ENCODE measurements around the gene LGALS7B. TPM values are rescaled to one million over a fixed set of nuclear protein-coding genes. Genes with fewer than 3 reads are reported as not detected.
A peak's percentile ranks its signal among the peaks of the same experiment; 100 is the strongest.
"Not testable (repeated sequence)": the region's sequence is repeated elsewhere in the genome, so short reads cannot be mapped to it uniquely, and the experiment has no call there.

Gene LGALS7B
- total RNA-seq, 1 donor from 2014 or later: not detected

- no peak for DNase-seq (ENCODE audit: extremely low spot score, unreplicated experiment)
- Mint-ChIP-seq H3K4me1 (ENCODE audit: unreplicated experiment) (no peaks in the 10 kb centered on the region), H3K27me3 (ENCODE audit: unreplicated experiment) (no peaks in the 10 kb centered on the region), H3K36me3 (ENCODE audit: unreplicated experiment) (no peaks in the 10 kb centered on the region), H3K4me3 (ENCODE audit: unreplicated experiment) (no peak overlapping the region), H3K27ac (ENCODE audit: unreplicated experiment) (no peak overlapping the region), H3K9me3 (ENCODE audit: unreplicated experiment) (no peaks in the 10 kb centered on the region)
- TF ChIP-seq, protein P1, sequence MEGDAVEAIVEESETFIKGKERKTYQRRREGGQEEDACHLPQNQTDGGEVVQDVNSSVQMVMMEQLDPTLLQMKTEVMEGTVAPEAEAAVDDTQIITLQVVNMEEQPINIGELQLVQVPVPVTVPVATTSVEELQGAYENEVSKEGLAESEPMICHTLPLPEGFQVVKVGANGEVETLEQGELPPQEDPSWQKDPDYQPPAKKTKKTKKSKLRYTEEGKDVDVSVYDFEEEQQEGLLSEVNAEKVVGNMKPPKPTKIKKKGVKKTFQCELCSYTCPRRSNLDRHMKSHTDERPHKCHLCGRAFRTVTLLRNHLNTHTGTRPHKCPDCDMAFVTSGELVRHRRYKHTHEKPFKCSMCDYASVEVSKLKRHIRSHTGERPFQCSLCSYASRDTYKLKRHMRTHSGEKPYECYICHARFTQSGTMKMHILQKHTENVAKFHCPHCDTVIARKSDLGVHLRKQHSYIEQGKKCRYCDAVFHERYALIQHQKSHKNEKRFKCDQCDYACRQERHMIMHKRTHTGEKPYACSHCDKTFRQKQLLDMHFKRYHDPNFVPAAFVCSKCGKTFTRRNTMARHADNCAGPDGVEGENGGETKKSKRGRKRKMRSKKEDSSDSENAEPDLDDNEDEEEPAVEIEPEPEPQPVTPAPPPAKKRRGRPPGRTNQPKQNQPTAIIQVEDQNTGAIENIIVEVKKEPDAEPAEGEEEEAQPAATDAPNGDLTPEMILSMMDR (IDR thresholded peaks at IDR 0.05): no peak
Observed at GRCh38 chr19:38765214-38765613, 23.8 kb upstream of the LGALS7B start.

DNA sequence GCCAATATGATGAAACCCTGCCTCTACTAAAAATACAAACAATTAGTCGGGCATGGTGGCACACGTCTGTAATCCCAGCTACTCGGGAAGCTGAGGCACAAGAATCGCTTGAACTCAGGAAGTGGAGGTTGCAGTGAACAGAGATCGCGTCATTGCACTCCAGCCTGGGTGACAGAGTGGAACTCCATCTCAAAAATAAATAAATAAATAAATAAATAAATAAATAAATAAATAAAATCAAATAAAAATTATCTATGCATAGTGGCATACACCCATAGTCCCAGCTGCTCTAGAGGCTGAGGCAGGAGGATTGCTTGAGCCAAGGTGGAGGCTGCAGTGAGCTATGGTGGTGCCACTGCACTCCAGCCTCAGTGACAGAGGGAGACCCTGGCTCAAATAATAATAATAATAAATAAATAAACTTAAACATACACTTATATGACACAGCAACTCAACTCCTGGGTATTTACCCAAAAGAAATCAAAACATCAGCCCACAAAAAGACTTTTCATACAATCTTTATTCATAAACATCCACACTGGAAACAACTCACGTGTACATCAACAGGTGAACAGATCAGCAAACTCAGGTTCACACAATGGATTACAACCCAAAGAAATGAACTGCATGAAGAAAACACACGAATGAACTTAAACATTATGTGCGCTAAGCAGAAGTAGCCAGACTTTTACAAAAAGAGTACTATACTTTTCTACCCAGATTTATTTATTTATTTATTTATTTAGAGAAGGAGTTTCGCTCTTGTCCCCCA lies 22.5 kb upstream of the LGALS7B start:
- Mint-ChIP-seq H3K27me3 (ENCODE audit: unreplicated experiment) (no peaks in the 10 kb centered on the region), H3K36me3 (ENCODE audit: unreplicated experiment) (no peaks in the 10 kb centered on the region), H3K27ac (ENCODE audit: unreplicated experiment) (no peak overlapping the region), H3K9me3 (ENCODE audit: unreplicated experiment) (no peaks in the 10 kb centered on the region), H3K4me1 (ENCODE audit: unreplicated experiment) (no peaks in the 10 kb centered on the region), H3K4me3 (ENCODE audit: unreplicated experiment) (no peak overlapping the region)
- TF ChIP-seq, protein P1 (IDR thresholded peaks at IDR 0.05): no peak
- DNase-seq (ENCODE audit: extremely low spot score, unreplicated experiment): no peak

DNA sequence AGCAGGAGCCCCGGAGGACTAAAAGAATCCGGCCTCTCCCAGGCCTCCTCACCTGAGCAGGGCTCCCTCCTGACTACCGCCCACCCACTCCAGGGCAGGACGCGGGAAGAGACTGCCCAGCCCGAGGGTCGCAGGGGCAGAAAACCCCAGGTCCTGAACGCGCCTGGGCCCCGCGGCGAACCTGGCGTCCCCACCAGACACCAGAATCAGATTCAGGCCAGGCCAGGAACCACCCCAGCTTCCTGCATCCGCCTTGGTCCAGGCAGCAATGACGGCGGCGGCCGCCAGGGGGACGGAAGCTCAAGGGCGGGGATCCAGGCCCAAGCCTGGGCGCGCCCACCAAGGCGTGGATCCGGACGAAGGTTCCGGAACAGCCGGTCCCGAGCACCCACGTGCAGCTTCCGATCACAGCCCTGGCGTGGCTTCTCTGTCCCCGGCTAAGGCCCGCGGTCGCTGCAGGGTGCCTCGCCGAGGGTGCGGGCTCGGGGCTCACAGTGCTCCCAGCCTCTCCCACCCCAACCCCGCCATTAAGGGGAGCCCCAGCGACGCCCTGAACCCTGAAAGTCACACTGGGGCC lies 19.3 kb upstream of the LGALS7B start:
- Mint-ChIP-seq H3K27me3 (ENCODE audit: unreplicated experiment) (no peaks in the 10 kb centered on the region), H3K4me3 (ENCODE audit: unreplicated experiment) (no peak overlapping the region), H3K9me3 (ENCODE audit: unreplicated experiment) (no peaks in the 10 kb centered on the region), H3K27ac (ENCODE audit: unreplicated experiment) (no peak overlapping the region), H3K4me1 (ENCODE audit: unreplicated experiment) (no peaks in the 10 kb centered on the region), H3K36me3 (ENCODE audit: unreplicated experiment) (no peaks in the 10 kb centered on the region)
- DNase-seq (ENCODE audit: extremely low spot score, unreplicated experiment): peak; percentile 88
- TF ChIP-seq, protein P1 (IDR thresholded peaks at IDR 0.05): peak; percentile 70

DNA sequence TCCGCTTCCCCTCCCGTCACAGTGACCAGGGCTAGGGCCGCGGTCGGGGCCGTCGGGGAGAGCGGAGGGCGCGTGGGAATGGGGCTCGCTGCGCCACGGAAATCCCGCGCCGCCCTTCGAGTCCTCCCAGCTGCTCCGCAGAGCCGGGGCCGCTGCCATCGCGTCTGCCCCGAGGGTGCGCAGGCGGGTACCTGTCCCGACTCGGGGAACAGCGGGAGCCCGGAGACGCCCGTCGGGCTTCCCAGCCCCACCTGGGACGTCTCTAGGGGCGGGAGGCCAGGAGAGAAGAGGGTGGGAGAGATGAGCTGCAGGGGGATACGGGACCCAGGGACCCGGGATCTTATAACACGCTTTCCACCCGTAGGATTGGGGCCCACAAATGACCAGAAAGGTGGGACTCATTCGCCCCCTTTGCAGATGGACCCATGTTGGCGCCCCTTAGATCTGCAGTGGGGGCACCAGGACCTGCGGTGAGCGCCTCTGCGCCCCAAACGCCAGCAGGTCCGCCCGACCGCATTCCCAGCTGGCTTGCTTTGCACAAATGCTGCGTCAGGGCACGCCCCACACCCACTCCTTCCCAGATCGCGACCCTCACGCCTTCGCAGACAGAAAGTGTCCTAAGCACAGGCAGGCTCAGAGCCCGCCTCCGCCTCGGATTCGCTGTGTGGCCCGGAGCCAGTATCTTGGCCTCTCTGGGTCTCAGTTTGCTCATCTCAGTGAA lies 18.6 kb upstream of the LGALS7B start:
- H3K4me3 Mint-ChIP-seq (ENCODE audit: unreplicated experiment); H3K4me1 Mint-ChIP-seq (ENCODE audit: unreplicated experiment); H3K27me3 Mint-ChIP-seq (ENCODE audit: unreplicated experiment); H3K9me3 Mint-ChIP-seq (ENCODE audit: unreplicated experiment); DNase-seq (ENCODE audit: extremely low spot score, unreplicated experiment); H3K36me3 Mint-ChIP-seq (ENCODE audit: unreplicated experiment); H3K27ac Mint-ChIP-seq (ENCODE audit: unreplicated experiment): not testable (repeated sequence)

DNA sequence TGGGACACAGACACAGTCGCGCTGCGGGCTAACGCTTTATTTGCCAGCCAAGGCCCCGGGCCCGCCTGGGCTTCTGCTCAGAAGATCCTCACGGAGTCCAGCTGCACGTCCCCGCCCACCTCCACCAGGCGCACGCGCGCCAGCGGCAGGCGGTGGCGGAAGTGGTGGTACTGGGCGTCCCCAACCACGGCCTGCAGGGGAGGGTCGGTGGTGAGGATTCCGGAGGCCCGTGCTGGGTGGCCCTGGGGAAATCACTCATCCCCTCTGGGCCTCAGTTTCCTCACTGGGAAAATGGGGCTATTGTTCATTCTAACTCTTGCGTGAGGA lies 18.1 kb upstream of the LGALS7B start:
- not testable (repeated sequence) for H3K36me3 Mint-ChIP-seq (ENCODE audit: unreplicated experiment); H3K9me3 Mint-ChIP-seq (ENCODE audit: unreplicated experiment); H3K27me3 Mint-ChIP-seq (ENCODE audit: unreplicated experiment); H3K4me3 Mint-ChIP-seq (ENCODE audit: unreplicated experiment); H3K4me1 Mint-ChIP-seq (ENCODE audit: unreplicated experiment); DNase-seq (ENCODE audit: extremely low spot score, unreplicated experiment); H3K27ac Mint-ChIP-seq (ENCODE audit: unreplicated experiment)

DNA sequence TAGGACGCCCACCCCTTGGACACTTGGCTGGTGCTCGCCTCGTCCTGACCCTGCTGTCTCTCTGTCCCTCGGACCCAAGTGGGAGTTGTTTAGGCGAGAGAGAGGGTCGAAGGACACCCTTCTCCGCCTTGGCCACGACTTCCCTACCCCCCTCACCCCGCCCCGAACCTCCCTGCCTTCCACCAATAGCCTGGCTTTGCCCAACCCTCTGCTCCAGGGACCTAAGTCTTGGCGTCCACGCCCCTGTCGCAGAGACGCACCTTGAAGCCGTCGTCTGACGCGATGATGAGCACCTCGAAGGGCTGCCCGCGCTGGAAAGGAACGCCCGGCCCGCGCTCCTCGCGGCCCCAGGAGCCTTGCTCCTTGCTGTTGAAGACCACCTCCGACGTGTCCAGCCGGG lies 17.4 kb upstream of the LGALS7B start:
- not testable (repeated sequence) for H3K36me3 Mint-ChIP-seq (ENCODE audit: unreplicated experiment); H3K4me3 Mint-ChIP-seq (ENCODE audit: unreplicated experiment); DNase-seq (ENCODE audit: extremely low spot score, unreplicated experiment); H3K27ac Mint-ChIP-seq (ENCODE audit: unreplicated experiment); H3K9me3 Mint-ChIP-seq (ENCODE audit: unreplicated experiment); H3K4me1 Mint-ChIP-seq (ENCODE audit: unreplicated experiment); H3K27me3 Mint-ChIP-seq (ENCODE audit: unreplicated experiment)

Measured in osteocyte (in vitro differentiated cells).